GM12878 (cell line): ENCODE measurements around the gene NME8. TPM values are rescaled to one million over a fixed set of nuclear protein-coding genes. Genes with fewer than 3 reads are reported as not detected.

Experiments used
- BHLHE40 ChIP-seq, 2 experiments: fragments of 450-650 bp in 1 of 2; IDR thresholded peaks; 2 replicates each; pipeline ENCODE4 v1.6.1; 2011 to 2017; ENCODE audit warnings: low read depth in 2 of 2, borderline replicate concordance in 1 of 2, improper control_type of control experiment in 1 of 2, low read length in 1 of 2, mild to moderate bottlenecking in 1 of 2
- CHD1 ChIP-seq: IDR thresholded peaks from 2 replicates; pipeline ENCODE4 v1.6.1; 2012; ENCODE audit warnings: low read depth, low read length, improper control_type of control experiment
- DPF2 ChIP-seq: fragments of 450-650 bp; IDR thresholded peaks from 2 replicates; pipeline ENCODE4 v1.6.1; 2017; ENCODE audit warnings: mild to moderate bottlenecking
- EP300 ChIP-seq, 2 experiments: fragments of 150-350 bp in 1 of 2; IDR thresholded peaks; 2 replicates each; pipeline ENCODE4 v1.6.1; 2011 to 2012; ENCODE audit warnings: low read depth in 2 of 2, low read length in 2 of 2, borderline replicate concordance in 1 of 2, improper control_type of control experiment in 1 of 2, inconsistent platforms in 1 of 2; ENCODE audit not compliant: control insufficient read depth in 1 of 2
- HDAC2 ChIP-seq: fragments of 200-600 bp; sonication (generic); IDR thresholded peaks from 2 replicates; pipeline ENCODE4 v1.6.1; 2017
- MAX ChIP-seq: IDR thresholded peaks from 2 replicates; pipeline ENCODE4 v1.6.1; 2012; ENCODE audit warnings: low read depth, low read length, improper control_type of control experiment
- MLLT1 ChIP-seq: fragments of 450-650 bp; IDR thresholded peaks from 2 replicates; pipeline ENCODE4 v1.6.1; 2016; ENCODE audit warnings: mild to moderate bottlenecking
- MTA2 ChIP-seq: fragments of 450-650 bp; IDR thresholded peaks from 2 replicates; pipeline ENCODE4 v1.6.1; 2016; ENCODE audit warnings: low read depth, mild to moderate bottlenecking, moderate library complexity
- MTA3 ChIP-seq: IDR thresholded peaks from 2 replicates; pipeline ENCODE4 v1.6.1; 2012; ENCODE audit warnings: low read length, inconsistent platforms, borderline replicate concordance
- RAD51 ChIP-seq: fragments of 450-650 bp; IDR thresholded peaks from 2 replicates; pipeline ENCODE4 v1.6.1; 2016; ENCODE audit warnings: moderate library complexity, mild to moderate bottlenecking, inconsistent platforms
- RELB ChIP-seq: fragments of 450-650 bp; IDR thresholded peaks from 2 replicates; pipeline ENCODE4 v1.6.1; 2017; ENCODE audit warnings: low read depth, mild to moderate bottlenecking, moderate library complexity
- SUZ12 ChIP-seq: fragments of 200-600 bp; sonication (generic); IDR thresholded peaks from one replicate; pipeline ENCODE4 v1.6.1; 2018; ENCODE audit warnings: antibody characterized with exemption, mild to moderate bottlenecking; ENCODE audit not compliant: unreplicated experiment
- TAF1 ChIP-seq: IDR thresholded peaks from 2 replicates; pipeline ENCODE4 v1.6.1; 2011; ENCODE audit warnings: mild to moderate bottlenecking, low read depth, low read length, borderline replicate concordance
- ZNF384 ChIP-seq: IDR thresholded peaks from 2 replicates; pipeline ENCODE4 v1.6.1; 2012; ENCODE audit warnings: low read depth, mild to moderate bottlenecking, low read length, improper control_type of control experiment, borderline replicate concordance
- polyA plus RNA-seq, 11 experiments: library from polyadenylated mRNA; depleted of rRNA in 4 of 11; unstranded in 6 of 11; stranded (reverse) in 5 of 11; fragments of >200 nt; fragmentation: Nextera tagmentation in 4 of 11; fragmentation: Illumina TruSeq in 1 of 11; extraction: Ambion mirVana in 4 of 11; extraction: Trizol in 1 of 11; gene quantifications; 1 replicate in 1 of 11; 2 replicates in 10 of 11; pipeline versions ENCODE4 v1.2.1 to v1.2.3, GENCODE V29; 2011 to 2016; ENCODE audit warnings: inconsistent platforms in 2 of 11, missing spikeins in 2 of 11, low read depth in 1 of 11
- total RNA-seq, 4 experiments: library from RNA; depleted of rRNA in 3 of 4; stranded (reverse); fragments of >200 nt in 3 of 4; fragmentation: Illumina TruSeq in 1 of 4; extraction: Trizol in 1 of 4; gene quantifications; 2 replicates each; pipeline versions ENCODE4 v1.2.1 to v1.2.3, GENCODE V29; 2013 to 2021
- TF ChIP-seq, protein P1 (sequence below): IDR thresholded peaks from 2 replicates; pipeline ENCODE4 v1.6.1; 2012; ENCODE audit warnings: low read length, inconsistent platforms
- TF ChIP-seq, protein P2 (sequence below): fragments of 150-350 bp; IDR thresholded peaks from 2 replicates; pipeline ENCODE4 v1.6.1; 2016; ENCODE audit warnings: low read depth, low read length
- TF ChIP-seq, protein P3 (sequence below): IDR thresholded peaks from 2 replicates; pipeline ENCODE4 v1.6.1; 2011; ENCODE audit warnings: borderline replicate concordance, low read depth, mild to moderate bottlenecking, moderate library complexity, mixed read lengths, low read length; ENCODE audit not compliant: insufficient read depth; ENCODE audit errors: extremely low read length
- TF ChIP-seq, protein P4 (sequence below): IDR thresholded peaks from 2 replicates; pipeline ENCODE4 v1.6.1; 2012; ENCODE audit warnings: low read depth, low read length, improper control_type of control experiment

The NME8 gene
- total and polyA plus RNA-seq, 10 of the 15 experiments (the other 5 are each of a cell fraction or from before 2014, with no cell fraction given): 0.03 to 3.5 (median 0.52) TPM; not detected in 2

DNA sequence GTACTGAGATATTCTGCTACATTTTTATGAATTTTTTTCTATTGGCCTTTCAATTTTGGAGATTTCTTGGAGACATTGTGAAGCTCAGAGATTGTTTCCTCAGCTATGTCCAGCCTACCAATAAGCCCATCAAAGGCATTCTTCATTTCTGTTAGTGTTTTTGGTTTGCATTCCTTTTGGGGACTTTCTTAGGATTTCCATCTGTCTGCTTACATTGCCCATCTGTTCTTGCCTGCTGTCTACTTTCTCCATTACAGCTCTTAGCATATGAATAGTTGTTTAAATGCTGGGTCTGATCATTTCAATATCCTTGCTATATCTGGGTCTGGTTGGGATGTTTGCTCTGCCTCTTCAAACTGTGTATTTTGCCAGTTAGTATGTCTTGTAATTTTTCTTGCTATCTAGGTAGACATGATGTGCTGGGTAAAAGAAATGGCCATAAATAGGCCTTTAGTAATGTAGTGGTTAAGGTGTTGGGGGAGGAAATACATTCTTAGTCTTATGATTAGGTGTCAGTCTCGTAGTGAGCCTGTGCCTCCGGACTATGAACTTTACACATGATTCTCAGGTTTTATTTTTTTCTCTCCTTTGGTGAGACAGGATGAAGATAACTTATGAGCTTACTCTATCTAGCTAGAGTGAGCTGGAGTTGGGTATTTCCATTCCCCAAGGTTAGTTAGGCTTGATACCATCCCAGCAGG, 32.6 kb upstream of the NME8 start (continued):
- TF ChIP-seq BHLHE40 (IDR thresholded peaks at IDR 0.05; ENCODE audit: borderline replicate concordance in 1 of 2, low read depth in 2 of 2, low read length in 1 of 2) (peak; percentile 59 to 73; a peak in 2 of 4 replicates), EP300 (IDR thresholded peaks at IDR 0.05; ENCODE audit: borderline replicate concordance in 1 of 2, control insufficient read depth in 1 of 2, low read depth in 2 of 2, low read length in 2 of 2) (peak; percentile 94 to 95), MTA3 (no peak), RAD51 (no peak), CHD1 (no peak), MTA2 (peak; percentile 93), MLLT1 (0 out of 2 replicates have a peak, but pooled peaks have one; percentile 76), SUZ12 (no peak), MAX (no peak), DPF2 (peak; percentile 76; the same call in 1 of the 2 replicates), TAF1 (no peak), ZNF384 (peak; percentile 88), RELB (peak; percentile 92), HDAC2 (no peak)
- TF ChIP-seq, protein P1, sequence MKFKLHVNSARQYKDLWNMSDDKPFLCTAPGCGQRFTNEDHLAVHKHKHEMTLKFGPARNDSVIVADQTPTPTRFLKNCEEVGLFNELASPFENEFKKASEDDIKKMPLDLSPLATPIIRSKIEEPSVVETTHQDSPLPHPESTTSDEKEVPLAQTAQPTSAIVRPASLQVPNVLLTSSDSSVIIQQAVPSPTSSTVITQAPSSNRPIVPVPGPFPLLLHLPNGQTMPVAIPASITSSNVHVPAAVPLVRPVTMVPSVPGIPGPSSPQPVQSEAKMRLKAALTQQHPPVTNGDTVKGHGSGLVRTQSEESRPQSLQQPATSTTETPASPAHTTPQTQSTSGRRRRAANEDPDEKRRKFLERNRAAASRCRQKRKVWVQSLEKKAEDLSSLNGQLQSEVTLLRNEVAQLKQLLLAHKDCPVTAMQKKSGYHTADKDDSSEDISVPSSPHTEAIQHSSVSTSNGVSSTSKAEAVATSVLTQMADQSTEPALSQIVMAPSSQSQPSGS: peak; percentile 74
- TF ChIP-seq, protein P2, sequence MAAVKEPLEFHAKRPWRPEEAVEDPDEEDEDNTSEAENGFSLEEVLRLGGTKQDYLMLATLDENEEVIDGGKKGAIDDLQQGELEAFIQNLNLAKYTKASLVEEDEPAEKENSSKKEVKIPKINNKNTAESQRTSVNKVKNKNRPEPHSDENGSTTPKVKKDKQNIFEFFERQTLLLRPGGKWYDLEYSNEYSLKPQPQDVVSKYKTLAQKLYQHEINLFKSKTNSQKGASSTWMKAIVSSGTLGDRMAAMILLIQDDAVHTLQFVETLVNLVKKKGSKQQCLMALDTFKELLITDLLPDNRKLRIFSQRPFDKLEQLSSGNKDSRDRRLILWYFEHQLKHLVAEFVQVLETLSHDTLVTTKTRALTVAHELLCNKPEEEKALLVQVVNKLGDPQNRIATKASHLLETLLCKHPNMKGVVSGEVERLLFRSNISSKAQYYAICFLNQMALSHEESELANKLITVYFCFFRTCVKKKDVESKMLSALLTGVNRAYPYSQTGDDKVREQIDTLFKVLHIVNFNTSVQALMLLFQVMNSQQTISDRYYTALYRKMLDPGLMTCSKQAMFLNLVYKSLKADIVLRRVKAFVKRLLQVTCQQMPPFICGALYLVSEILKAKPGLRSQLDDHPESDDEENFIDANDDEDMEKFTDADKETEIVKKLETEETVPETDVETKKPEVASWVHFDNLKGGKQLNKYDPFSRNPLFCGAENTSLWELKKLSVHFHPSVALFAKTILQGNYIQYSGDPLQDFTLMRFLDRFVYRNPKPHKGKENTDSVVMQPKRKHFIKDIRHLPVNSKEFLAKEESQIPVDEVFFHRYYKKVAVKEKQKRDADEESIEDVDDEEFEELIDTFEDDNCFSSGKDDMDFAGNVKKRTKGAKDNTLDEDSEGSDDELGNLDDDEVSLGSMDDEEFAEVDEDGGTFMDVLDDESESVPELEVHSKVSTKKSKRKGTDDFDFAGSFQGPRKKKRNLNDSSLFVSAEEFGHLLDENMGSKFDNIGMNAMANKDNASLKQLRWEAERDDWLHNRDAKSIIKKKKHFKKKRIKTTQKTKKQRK: no peak
- TF ChIP-seq, protein P3, sequence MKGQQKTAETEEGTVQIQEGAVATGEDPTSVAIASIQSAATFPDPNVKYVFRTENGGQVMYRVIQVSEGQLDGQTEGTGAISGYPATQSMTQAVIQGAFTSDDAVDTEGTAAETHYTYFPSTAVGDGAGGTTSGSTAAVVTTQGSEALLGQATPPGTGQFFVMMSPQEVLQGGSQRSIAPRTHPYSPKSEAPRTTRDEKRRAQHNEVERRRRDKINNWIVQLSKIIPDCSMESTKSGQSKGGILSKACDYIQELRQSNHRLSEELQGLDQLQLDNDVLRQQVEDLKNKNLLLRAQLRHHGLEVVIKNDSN: no peak
- TF ChIP-seq, protein P4, sequence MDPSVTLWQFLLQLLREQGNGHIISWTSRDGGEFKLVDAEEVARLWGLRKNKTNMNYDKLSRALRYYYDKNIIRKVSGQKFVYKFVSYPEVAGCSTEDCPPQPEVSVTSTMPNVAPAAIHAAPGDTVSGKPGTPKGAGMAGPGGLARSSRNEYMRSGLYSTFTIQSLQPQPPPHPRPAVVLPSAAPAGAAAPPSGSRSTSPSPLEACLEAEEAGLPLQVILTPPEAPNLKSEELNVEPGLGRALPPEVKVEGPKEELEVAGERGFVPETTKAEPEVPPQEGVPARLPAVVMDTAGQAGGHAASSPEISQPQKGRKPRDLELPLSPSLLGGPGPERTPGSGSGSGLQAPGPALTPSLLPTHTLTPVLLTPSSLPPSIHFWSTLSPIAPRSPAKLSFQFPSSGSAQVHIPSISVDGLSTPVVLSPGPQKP: no peak
